H1 (cell line): ENCODE measurements around the gene RIMKLA. TPM values are rescaled to one million over a fixed set of nuclear protein-coding genes. Genes with fewer than 3 reads are reported as not detected.

Experiments
- CTCF ChIP-seq, 3 experiments: IDR thresholded peaks; 1 replicate in 2 of 3; 2 replicates in 1 of 3; pipeline versions ENCODE4 v1.5.1 to v1.6.1; 2011; ENCODE audit warnings: low read length in 3 of 3, mild to moderate bottlenecking in 3 of 3, inconsistent platforms in 2 of 3, low read depth in 1 of 3, moderate library complexity in 1 of 3; ENCODE audit not compliant: insufficient read depth in 1 of 3; ENCODE audit errors: control extremely low read depth in 1 of 3
- JUN ChIP-seq: IDR thresholded peaks from 2 replicates; pipeline ENCODE4 v1.6.1; 2011; ENCODE audit warnings: low read depth, mild to moderate bottlenecking, improper control_type of control experiment, low read length
- RXRA ChIP-seq: IDR thresholded peaks from 2 replicates; pipeline ENCODE4 v1.6.1; 2011; ENCODE audit warnings: low read depth, mild to moderate bottlenecking, low read length, moderate library complexity; ENCODE audit not compliant: insufficient read depth
- SP2 ChIP-seq: IDR thresholded peaks from 2 replicates; pipeline ENCODE4 v1.6.1; 2012; ENCODE audit warnings: mild to moderate bottlenecking, low read length, inconsistent platforms
- SP4 ChIP-seq: IDR thresholded peaks from 2 replicates; pipeline ENCODE4 v1.6.1; 2012; ENCODE audit warnings: low read length, inconsistent platforms
- ZNF274 ChIP-seq: IDR thresholded peaks from 2 replicates; pipeline ENCODE4 v1.7.0; 2012; ENCODE audit warnings: low read length, borderline replicate concordance; ENCODE audit errors: extremely low read depth
- polyA plus RNA-seq, 7 experiments: library from polyadenylated mRNA; depleted of rRNA in 3 of 7; stranded (reverse) in 5 of 7; unstranded in 2 of 7; fragments of >200 nt in 5 of 7; fragments of 200-250 nt in 2 of 7; gene quantifications; 1 replicate in 5 of 7; 2 replicates in 1 of 7; 4 replicates in 1 of 7; pipeline versions ENCODE4 v1.2.1 to v1.2.3, GENCODE V29; 2011 to 2013; ENCODE audit warnings: missing spikeins in 2 of 7, mixed read lengths in 2 of 7
- total RNA-seq: library from RNA; stranded (reverse); fragmentation: NEBNext Ultra II Directional; extraction: Animal tissue kit (Norgen Biotek cat#: 25700); gene quantifications from 2 replicates; pipeline ENCODE4 v1.2.1, GENCODE V29; 2021

The RIMKLA gene
- total and polyA plus RNA-seq, 2 of the 8 experiments (the other 6 are each of a cell fraction or from before 2014, with no cell fraction given), result 3.2 to 5.8 TPM

GRCh38 chr1:42434340-42434739 lies 53.7 kb downstream of the RIMKLA start (continued):
- no peak for TF ChIP-seq CTCF (IDR thresholded peaks at IDR 0.05; ENCODE audit: control extremely low read depth in 1 of 3, insufficient read depth in 1 of 3, low read depth in 1 of 3, low read length in 3 of 3)
- no peak for TF ChIP-seq JUN
- TF ChIP-seq ZNF274, result no peak
- no peak for TF ChIP-seq SP2
- TF ChIP-seq SP4, result no peak
- TF ChIP-seq RXRA, result no peak
- TF ChIP-seq, all 59 proteins: peak for 0
